Measurements from ENCODE around the gene NOG.

DNA sequence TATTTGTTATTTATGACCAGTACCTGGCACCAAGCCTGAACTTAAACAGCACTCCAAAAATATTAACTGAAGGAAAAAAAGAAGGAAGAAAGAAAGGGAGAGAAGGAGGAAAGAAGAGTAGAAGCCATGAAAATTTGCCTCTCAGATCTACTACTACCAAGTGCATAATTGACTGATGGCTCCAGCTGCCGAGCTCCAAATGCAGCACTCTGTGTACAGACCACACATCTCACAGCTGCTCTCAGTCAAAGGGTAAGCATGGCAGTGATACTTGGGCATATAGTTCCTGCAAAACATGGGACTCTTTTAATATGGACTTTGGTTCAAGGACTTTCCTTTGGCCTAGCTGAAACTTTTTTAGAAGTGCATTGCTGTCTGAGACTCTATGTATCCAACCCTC lies 44.0 kb upstream of the NOG start:
- TF ChIP-seq, protein P1, sequence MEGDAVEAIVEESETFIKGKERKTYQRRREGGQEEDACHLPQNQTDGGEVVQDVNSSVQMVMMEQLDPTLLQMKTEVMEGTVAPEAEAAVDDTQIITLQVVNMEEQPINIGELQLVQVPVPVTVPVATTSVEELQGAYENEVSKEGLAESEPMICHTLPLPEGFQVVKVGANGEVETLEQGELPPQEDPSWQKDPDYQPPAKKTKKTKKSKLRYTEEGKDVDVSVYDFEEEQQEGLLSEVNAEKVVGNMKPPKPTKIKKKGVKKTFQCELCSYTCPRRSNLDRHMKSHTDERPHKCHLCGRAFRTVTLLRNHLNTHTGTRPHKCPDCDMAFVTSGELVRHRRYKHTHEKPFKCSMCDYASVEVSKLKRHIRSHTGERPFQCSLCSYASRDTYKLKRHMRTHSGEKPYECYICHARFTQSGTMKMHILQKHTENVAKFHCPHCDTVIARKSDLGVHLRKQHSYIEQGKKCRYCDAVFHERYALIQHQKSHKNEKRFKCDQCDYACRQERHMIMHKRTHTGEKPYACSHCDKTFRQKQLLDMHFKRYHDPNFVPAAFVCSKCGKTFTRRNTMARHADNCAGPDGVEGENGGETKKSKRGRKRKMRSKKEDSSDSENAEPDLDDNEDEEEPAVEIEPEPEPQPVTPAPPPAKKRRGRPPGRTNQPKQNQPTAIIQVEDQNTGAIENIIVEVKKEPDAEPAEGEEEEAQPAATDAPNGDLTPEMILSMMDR (IDR thresholded peaks at IDR 0.05) = no peak
- no peak for TF ChIP-seq ZFX (IDR thresholded peaks at IDR 0.05; ENCODE audit: borderline replicate concordance)

Data from 22Rv1 (cell line).